Measurements from ENCODE around the gene PAQR3. TPM values are rescaled to one million over a fixed set of nuclear protein-coding genes. Genes with fewer than 3 reads are reported as not detected.
"Not testable (repeated sequence)": the region's sequence is repeated elsewhere in the genome, so short reads cannot be mapped to it uniquely, and the experiment has no call there.

PAQR3 gene
- total RNA-seq, 1 donor from 2014 or later, result 17.4 TPM

DNA sequence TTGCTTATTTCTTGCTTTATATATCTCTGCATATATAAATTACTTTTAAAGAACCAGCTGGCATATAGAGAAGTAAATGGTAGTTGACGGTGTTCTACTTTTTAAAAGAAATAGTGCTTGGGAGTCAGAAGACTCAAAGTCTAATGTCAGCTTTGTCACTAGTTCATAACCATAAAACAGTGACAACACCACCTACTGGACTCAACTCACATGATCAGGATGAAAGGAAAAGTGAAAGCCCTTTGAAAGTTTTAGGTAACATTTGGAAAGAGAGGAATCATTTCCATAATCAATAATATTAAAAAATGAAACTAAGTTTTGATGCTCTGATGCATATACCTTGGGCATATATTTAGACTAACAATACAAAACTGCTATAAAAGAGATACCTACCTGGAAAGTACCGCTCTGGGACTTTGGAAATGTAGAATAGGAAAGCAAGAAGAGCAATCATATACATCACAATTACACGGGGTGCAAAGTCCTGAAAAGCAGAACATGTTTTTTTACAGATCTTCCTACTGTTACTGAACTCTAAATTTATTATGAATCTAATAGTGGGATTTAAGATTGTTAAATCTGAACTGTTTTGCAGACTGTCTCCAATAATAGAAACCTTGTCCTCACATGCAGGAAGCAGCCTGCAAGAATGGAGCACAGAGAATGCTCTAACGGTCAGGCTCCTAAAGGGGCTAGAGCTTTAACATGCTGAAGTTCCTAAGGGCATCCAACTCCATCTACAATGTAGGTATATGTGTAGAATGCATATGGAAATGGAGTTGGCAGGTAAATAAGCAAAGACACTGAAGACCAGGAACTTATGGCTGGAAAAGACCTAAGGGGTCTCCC lies 15.6 kb downstream of the PAQR3 start:
- no peaks in the 10 kb centered on the region for H3K36me3 ChIP-seq (ENCODE audit: control insufficient read depth, insufficient read depth, low read length)
- no peak for FAIRE-seq
- no peak for TF ChIP-seq CTCF (IDR thresholded peaks at IDR 0.05; ENCODE audit: insufficient read depth, low read length, severe bottlenecking)

GRCh38 chr4:78922207-78922606 lies 17.0 kb downstream of the PAQR3 start:
- Histone ChIP-seq H3K4me3 (ENCODE audit: low read depth, low read length) (no peak overlapping the region), H3K36me3 (ENCODE audit: control insufficient read depth, insufficient read depth, low read length) (no peaks in the 10 kb centered on the region), H3K27me3 (ENCODE audit: control insufficient read depth, insufficient read depth, low read length) (no peaks in the 10 kb centered on the region)
- FAIRE-seq (no peak), DNase-seq (ENCODE audit: low read depth) (peak; percentile 29)
- TF ChIP-seq CTCF (IDR thresholded peaks at IDR 0.05; ENCODE audit: insufficient read depth, low read length, severe bottlenecking), result no peak

More for the DNA sequence above, 15.6 kb downstream of the PAQR3 start:
- no peaks in the 10 kb centered on the region for H3K27me3 ChIP-seq (ENCODE audit: control insufficient read depth, insufficient read depth, low read length)
- DNase-seq (ENCODE audit: low read depth), result peak; percentile 3
- H3K4me3 ChIP-seq (ENCODE audit: low read depth, low read length), result no peak overlapping the region

DNA sequence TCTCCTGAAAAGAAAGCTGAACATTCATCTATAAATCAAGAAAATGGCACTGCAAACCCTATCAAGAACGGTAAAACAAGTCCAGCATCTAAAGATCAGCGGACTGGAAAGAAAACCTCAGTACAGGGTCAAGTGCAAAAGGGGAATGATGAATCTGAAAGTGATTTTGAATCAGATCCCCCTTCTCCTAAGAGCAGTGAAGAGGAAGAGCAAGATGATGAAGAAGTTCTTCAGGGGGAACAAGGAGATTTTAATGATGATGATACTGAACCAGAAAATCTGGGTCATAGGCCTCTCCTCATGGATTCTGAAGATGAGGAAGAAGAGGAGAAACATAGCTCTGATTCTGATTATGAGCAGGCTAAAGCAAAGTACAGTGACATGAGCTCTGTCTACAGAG lies 28.6 kb downstream of the PAQR3 start:
- no peak overlapping the region for H3K4me3 ChIP-seq (ENCODE audit: low read depth, low read length)
- no peak for TF ChIP-seq CTCF (IDR thresholded peaks at IDR 0.05; ENCODE audit: insufficient read depth, low read length, severe bottlenecking)
- no peak for DNase-seq (ENCODE audit: low read depth)
- no peak for FAIRE-seq
- peaks cover 3% of the 10 kb centered on the region for H3K36me3 ChIP-seq (ENCODE audit: control insufficient read depth, insufficient read depth, low read length)
- no peaks in the 10 kb centered on the region for H3K27me3 ChIP-seq (ENCODE audit: control insufficient read depth, insufficient read depth, low read length)

- FAIRE-seq; DNase-seq (ENCODE audit: low read depth); H3K4me3 ChIP-seq (ENCODE audit: low read depth, low read length); H3K36me3 ChIP-seq (ENCODE audit: control insufficient read depth, insufficient read depth, low read length); H3K27me3 ChIP-seq (ENCODE audit: control insufficient read depth, insufficient read depth, low read length): not testable (repeated sequence)
Observed at GRCh38 chr4:78908974-78909373, 30.3 kb downstream of the PAQR3 start.

GRCh38 chr4:78907638-78908037 lies 31.6 kb downstream of the PAQR3 start:
- no peak for FAIRE-seq
- no peak for DNase-seq (ENCODE audit: low read depth)
- Histone ChIP-seq H3K4me3 (ENCODE audit: low read depth, low read length) (no peak overlapping the region), H3K36me3 (ENCODE audit: control insufficient read depth, insufficient read depth, low read length) (peaks cover 2% of the 10 kb centered on the region), H3K27me3 (ENCODE audit: control insufficient read depth, insufficient read depth, low read length) (no peaks in the 10 kb centered on the region)
- no peak for TF ChIP-seq CTCF (IDR thresholded peaks at IDR 0.05; ENCODE audit: insufficient read depth, low read length, severe bottlenecking)

DNA sequence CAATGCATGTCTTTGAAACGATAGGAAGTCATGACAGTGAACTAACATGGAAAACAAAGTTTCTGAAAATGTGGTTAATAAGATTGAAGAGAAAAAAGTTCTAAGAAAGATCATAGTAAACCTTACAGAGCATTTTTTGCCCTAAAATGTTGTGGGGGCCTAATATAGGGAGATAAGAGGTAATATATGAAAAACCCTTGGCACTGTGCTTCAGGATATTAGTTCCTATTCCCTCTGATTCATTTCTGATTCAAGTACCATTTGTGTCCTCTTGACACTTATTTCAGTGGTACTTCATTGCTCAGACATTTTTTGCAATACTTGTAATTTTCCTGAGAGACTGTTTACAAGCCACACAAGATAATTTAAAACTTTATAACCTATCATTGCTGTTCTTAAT lies 35.1 kb downstream of the PAQR3 start:
- no peak overlapping the region for H3K4me3 ChIP-seq (ENCODE audit: low read depth, low read length)
- FAIRE-seq (no peak), DNase-seq (ENCODE audit: low read depth) (no peak)
- no peak for TF ChIP-seq CTCF (IDR thresholded peaks at IDR 0.05; ENCODE audit: insufficient read depth, low read length, severe bottlenecking)
- no peaks in the 10 kb centered on the region for H3K27me3 ChIP-seq (ENCODE audit: control insufficient read depth, insufficient read depth, low read length)
- H3K36me3 ChIP-seq (ENCODE audit: control insufficient read depth, insufficient read depth, low read length), result no peaks in the 10 kb centered on the region
